CD4-positive, alpha-beta T cell (primary cell): ENCODE data around the gene TM4SF1. TPM values are rescaled to one million over a fixed set of nuclear protein-coding genes. Genes with fewer than 3 reads are reported as not detected.

Experiments
- ATAC-seq: fragments of 200-7000 bp; cut with Tn5 transposase; one replicate; pipeline ENCODE4 v1.10.0; 2022; ENCODE audit warnings: mild to moderate bottlenecking; ENCODE audit not compliant: poor library complexity
- CTCF ChIA-PET: fragments of 350-600 bp; sonication (Branson Sonifier 250); formaldehyde crosslinking; loops from one replicate; lab custom pipeline; 2021; ENCODE audit warnings: antibody characterized with exemption, inconsistent platforms; lab: Charles Lee
- POLR2A ChIA-PET: fragments of 350-600 bp; sonication (Branson Sonifier 250); formaldehyde crosslinking; loops from one replicate; lab custom pipeline; 2021; ENCODE audit warnings: antibody characterized with exemption, inconsistent platforms; lab: Charles Lee
- DNase-seq, 14 experiments: peaks; one replicate each; pipeline ENCODE4 v3.0.0-alpha.2; 2013 to 2020; ENCODE audit warnings: mixed read lengths in 2 of 14
- H3K27ac ChIP-seq, 2 donors: one replicate each; pipeline versions ENCODE4 v1.5.1 to v1.7.0; 2013; ENCODE audit warnings: low read length in 2 of 2, low read depth in 1 of 2, mild to moderate bottlenecking in 1 of 2
- H3K27me3 ChIP-seq, 2 experiments: 1 replicate in 1 of 2; 2 replicates in 1 of 2; pipeline versions ENCODE4 v1.6.1 to v1.7.0; 2013; ENCODE audit warnings: low read length in 2 of 2, control low read depth in 1 of 2, mild to moderate bottlenecking in 1 of 2, moderate library complexity in 1 of 2; ENCODE audit not compliant: insufficient read depth in 2 of 2, control insufficient read depth in 1 of 2
- H3K36me3 ChIP-seq: one replicate; pipeline ENCODE4 v1.6.1; 2013; ENCODE audit warnings: low read length, control low read depth; ENCODE audit not compliant: insufficient read depth
- H3K4me1 ChIP-seq: one replicate; pipeline ENCODE4 v1.6.1; 2013; ENCODE audit warnings: low read length, control low read depth; ENCODE audit not compliant: insufficient read depth
- H3K4me3 ChIP-seq: one replicate; pipeline ENCODE4 v1.5.1; 2013; ENCODE audit warnings: mild to moderate bottlenecking, low read length, moderate library complexity
- H3K9me3 ChIP-seq, 2 experiments: 1 replicate in 1 of 2; 2 replicates in 1 of 2; pipeline versions ENCODE4 v1.6.1 to v1.7.0; 2013; ENCODE audit warnings: low read length in 2 of 2, mild to moderate bottlenecking in 2 of 2, control low read depth in 1 of 2, moderate library complexity in 1 of 2; ENCODE audit not compliant: control insufficient read depth in 1 of 2, insufficient read depth in 1 of 2
- H3K27ac Mint-ChIP-seq: one replicate; pipeline ENCODE4 v1.8.0; 2020; ENCODE audit warnings: mixed read lengths
- H3K27me3 Mint-ChIP-seq: one replicate; pipeline ENCODE4 v1.8.0; 2021; ENCODE audit warnings: mixed read lengths
- H3K36me3 Mint-ChIP-seq: one replicate; pipeline ENCODE4 v1.8.0; 2021; ENCODE audit warnings: low read depth, mixed read lengths
- H3K4me1 Mint-ChIP-seq: one replicate; pipeline ENCODE4 v1.8.0; 2021; ENCODE audit warnings: low read depth, mixed read lengths
- H3K4me3 Mint-ChIP-seq: one replicate; pipeline ENCODE4 v1.8.0; 2020; ENCODE audit warnings: mild to moderate bottlenecking, mixed read lengths
- H3K9me3 Mint-ChIP-seq: one replicate; pipeline ENCODE4 v1.8.0; 2020; ENCODE audit warnings: mixed read lengths
- intact Hi-C, 2 experiments: fragments of 100-400 bp; cut with DNase I in 1 of 2; cut with micrococcal nuclease in 1 of 2; formaldehyde crosslinking; loops; one replicate each; pipeline versions ENCODE4 v1.15.1 to v1.9.0; 2023 to 2025; cut with DNase I, micrococcal nuclease
- total RNA-seq, 174 experiments: library from RNA in 2 of 174; stranded (reverse) in 2 of 174; gene quantifications; one replicate each; pipeline ENCODE4 v1.2.3 and lab custom pipeline; 2021 to 2026
- TF ChIP-seq, protein P1 (sequence below): fragments of 200-600 bp; IDR thresholded peaks from one replicate; pipeline ENCODE4 v1.8.0; 2022; ENCODE audit warnings: antibody characterized with exemption, mild to moderate bottlenecking

Gene TM4SF1
- total RNA-seq, 2 experiments from 2014 or later, result not detected

DNA sequence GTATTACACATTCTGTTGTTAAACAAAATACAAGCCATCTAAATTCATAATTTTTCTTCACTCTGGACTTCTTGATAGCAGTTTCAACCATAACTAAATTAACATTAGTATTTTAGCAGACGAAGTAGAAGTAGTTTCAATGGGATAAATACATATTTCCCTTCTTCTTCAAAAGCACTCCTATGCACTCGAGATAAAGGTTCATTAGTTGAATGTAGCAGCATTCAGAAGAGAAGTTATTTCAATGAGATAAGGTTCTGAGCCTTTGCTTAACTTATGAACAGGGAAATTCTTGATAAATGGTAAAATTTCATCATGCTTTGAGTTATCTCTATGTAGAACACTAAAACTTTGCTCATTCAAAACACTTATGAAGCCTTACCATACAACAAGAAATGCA lies 55.8 kb downstream of the TM4SF1 start:
- Mint-ChIP-seq H3K27ac (no peak overlapping the region), H3K4me1 (no peaks in the 10 kb centered on the region), H3K27me3 (peaks cover 12% of the 10 kb centered on the region), H3K36me3 (no peaks in the 10 kb centered on the region), H3K9me3 (no peaks in the 10 kb centered on the region), H3K4me3 (no peak overlapping the region)
- intact Hi-C loops, result no loop called here
- no peak overlapping the region for H3K27ac ChIP-seq
- ChIA-PET CTCF (no interaction called here), POLR2A (no interaction called here)
- H3K4me3 ChIP-seq, result no peak overlapping the region
- H3K9me3 ChIP-seq, result no peaks in the 10 kb centered on the region
- TF ChIP-seq, protein P1, sequence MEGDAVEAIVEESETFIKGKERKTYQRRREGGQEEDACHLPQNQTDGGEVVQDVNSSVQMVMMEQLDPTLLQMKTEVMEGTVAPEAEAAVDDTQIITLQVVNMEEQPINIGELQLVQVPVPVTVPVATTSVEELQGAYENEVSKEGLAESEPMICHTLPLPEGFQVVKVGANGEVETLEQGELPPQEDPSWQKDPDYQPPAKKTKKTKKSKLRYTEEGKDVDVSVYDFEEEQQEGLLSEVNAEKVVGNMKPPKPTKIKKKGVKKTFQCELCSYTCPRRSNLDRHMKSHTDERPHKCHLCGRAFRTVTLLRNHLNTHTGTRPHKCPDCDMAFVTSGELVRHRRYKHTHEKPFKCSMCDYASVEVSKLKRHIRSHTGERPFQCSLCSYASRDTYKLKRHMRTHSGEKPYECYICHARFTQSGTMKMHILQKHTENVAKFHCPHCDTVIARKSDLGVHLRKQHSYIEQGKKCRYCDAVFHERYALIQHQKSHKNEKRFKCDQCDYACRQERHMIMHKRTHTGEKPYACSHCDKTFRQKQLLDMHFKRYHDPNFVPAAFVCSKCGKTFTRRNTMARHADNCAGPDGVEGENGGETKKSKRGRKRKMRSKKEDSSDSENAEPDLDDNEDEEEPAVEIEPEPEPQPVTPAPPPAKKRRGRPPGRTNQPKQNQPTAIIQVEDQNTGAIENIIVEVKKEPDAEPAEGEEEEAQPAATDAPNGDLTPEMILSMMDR, result no peak
- DNase-seq, result no peak
- no peaks in the 10 kb centered on the region for H3K4me1 ChIP-seq
- ATAC-seq, result no peak
- peaks cover 0 to 2% of the 10 kb centered on the region in 2 experiments for H3K27me3 ChIP-seq
- no peaks in the 10 kb centered on the region for H3K36me3 ChIP-seq

DNA sequence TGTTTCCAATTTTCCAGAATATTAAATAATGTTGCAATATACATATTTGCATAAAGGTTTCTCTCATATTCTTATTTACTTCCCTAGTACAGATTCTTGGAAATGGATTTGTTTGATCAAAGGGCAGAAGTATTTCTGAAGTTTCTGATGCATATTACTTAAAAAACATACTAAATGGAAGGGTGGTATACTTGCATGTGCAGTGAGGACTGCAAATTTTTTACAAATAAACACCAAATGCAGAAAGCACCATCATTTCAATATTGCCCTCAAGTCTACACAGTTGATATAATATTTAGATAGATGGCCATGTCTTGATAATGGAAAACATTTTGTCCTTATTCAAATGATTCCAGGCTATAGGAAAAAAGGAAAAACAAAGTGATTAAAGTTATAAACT lies 56.3 kb downstream of the TM4SF1 start:
- no peaks in the 10 kb centered on the region for H3K9me3 ChIP-seq
- H3K36me3 ChIP-seq, result no peaks in the 10 kb centered on the region
- TF ChIP-seq, protein P1, result no peak
- Mint-ChIP-seq H3K4me1 (no peaks in the 10 kb centered on the region), H3K36me3 (no peaks in the 10 kb centered on the region), H3K27me3 (peaks cover 7% of the 10 kb centered on the region), H3K9me3 (no peaks in the 10 kb centered on the region), H3K27ac (no peak overlapping the region), H3K4me3 (no peak overlapping the region)
- ChIA-PET CTCF (no interaction called here), POLR2A (no interaction called here)
- intact Hi-C loops, result no loop called here
- H3K27ac ChIP-seq, result no peak overlapping the region
- no peak overlapping the region for H3K4me3 ChIP-seq
- DNase-seq (no peak), ATAC-seq (no peak)
- H3K4me1 ChIP-seq, result no peaks in the 10 kb centered on the region
- peaks cover 0 to 2% of the 10 kb centered on the region in 2 experiments for H3K27me3 ChIP-seq

DNA sequence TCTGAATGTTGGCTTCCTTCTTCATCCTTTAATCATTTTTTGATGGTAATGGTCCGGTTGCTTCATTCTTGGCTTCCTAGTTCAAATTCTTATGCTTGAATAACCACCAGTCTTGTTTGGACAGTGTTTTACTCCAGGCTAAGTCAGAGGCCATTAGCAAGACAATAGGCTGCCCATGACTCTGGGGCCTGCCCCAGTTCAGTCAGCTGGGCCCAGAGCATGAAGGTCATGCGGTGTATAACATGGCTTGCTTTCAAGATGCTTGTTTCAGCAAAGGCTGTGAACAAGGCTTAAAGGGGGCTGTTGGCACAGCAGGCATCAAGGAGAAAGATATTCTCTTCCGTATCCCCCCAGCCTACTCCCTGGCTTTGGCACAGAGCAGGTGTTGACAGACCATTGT lies 57.7 kb downstream of the TM4SF1 start:
- no peaks in the 10 kb centered on the region for H3K4me1 Mint-ChIP-seq
- no peaks in the 10 kb centered on the region for H3K9me3 ChIP-seq
- peaks cover 0 to 2% of the 10 kb centered on the region in 2 experiments for H3K27me3 ChIP-seq
- ChIA-PET CTCF (no interaction called here), POLR2A (no interaction called here)
- TF ChIP-seq, protein P1, result no peak
- H3K27me3 Mint-ChIP-seq, result peaks cover 6% of the 10 kb centered on the region
- no peak overlapping the region for H3K4me3 Mint-ChIP-seq
- no peak overlapping the region for H3K27ac Mint-ChIP-seq
- no peak overlapping the region for H3K4me3 ChIP-seq
- H3K36me3 ChIP-seq, result no peaks in the 10 kb centered on the region
- no peaks in the 10 kb centered on the region for H3K36me3 Mint-ChIP-seq
- ATAC-seq, result no peak
- no peaks in the 10 kb centered on the region for H3K4me1 ChIP-seq
- no peaks in the 10 kb centered on the region for H3K9me3 Mint-ChIP-seq
- no peak overlapping the region for H3K27ac ChIP-seq
- DNase-seq, result no peak
- intact Hi-C loops, result no loop called here

Other genes starting within 250 kb of the TM4SF1 start
- gene HPS3, start 248.0 kb downstream of the TM4SF1 start, total RNA-seq, result 1 to 10 TPM; 5.5 TPM
- not detected for gene CP, start 155.8 kb downstream of the TM4SF1 start, total RNA-seq
- gene TM4SF18, start 44.0 kb downstream of the TM4SF1 start, total RNA-seq, result not detected
- not detected for gene TM4SF4, start 97.0 kb upstream of the TM4SF1 start, total RNA-seq